Measurements from ENCODE around the gene STAM. TPM values are rescaled to one million over a fixed set of nuclear protein-coding genes. Genes with fewer than 3 reads are reported as not detected.

The STAM gene
- total and polyA plus RNA-seq, 10 of the 15 experiments (the other 5 are each of a cell fraction or from before 2014, with no cell fraction given): 8.8 to 15.9 (median 14.4) TPM

DNA sequence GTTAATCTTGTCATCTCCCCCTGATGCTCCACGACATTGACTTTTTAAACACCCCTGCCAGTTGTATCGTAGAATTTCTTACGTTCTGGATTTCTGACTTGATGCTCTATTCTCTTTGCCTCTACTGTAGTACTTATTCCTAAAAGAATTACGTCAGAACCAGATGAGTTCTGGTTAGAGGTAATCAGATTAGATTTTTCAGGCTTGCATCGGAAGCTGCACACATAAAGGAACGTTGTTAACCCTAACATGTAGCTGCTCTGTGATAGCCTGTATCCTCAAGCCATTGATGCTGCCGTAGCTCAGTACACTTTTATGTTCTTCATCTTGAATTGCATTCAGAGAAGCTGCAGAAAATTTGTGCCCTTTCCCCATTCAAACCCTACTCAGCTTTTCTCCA lies 81.8 kb downstream of the STAM start (continued):
- TF ChIP-seq MEF2A (IDR thresholded peaks at IDR 0.05; ENCODE audit: insufficient read depth, low read depth, low read length) (no peak), CREB1 (IDR thresholded peaks at IDR 0.05; ENCODE audit: low read depth) (no peak), ETV6 (conservative IDR thresholded peaks at IDR 0.05 in 1 of 2, IDR thresholded peaks at IDR 0.05 in 1 of 2; ENCODE audit: borderline replicate concordance in 1 of 2, low read depth in 1 of 2) (no peak), POU2F2 (IDR thresholded peaks at IDR 0.05; ENCODE audit: borderline replicate concordance, low read depth, low read length) (no peak), IKZF1 (conservative IDR thresholded peaks at IDR 0.05) (no peak), HDAC2 (IDR thresholded peaks at IDR 0.05) (no peak), CBX5 (IDR thresholded peaks at IDR 0.05; ENCODE audit: low read depth) (no peak)

DNA sequence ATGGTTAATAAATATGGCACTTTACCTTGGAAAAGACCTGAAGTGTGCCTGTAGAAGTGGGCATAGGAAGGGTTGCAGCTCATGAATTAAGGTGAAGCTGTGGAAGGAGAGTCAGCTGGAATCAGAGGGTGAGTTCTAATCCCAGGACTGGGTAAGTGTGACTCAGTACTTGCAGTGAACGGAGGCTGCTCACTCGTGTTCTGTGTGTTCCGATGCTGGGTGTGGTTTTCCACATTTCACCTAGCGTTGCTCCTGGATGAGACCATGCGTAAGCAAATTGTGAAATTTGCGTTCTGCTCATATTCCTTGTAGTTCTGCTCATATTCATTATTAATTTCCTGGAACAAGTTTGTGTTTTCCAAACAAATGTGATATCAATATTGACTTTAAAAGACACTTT lies 85.7 kb downstream of the STAM start:
- BruUV-seq (replicated peaks): no TSS peak
- in situ Hi-C loops (cut with MboI): loop anchor here (25.0 kb wide), 1 partner anchor 892 kb away; no protein-coding TSS in a partner anchor
- Histone ChIP-seq H3K79me2 (ENCODE audit: control insufficient read depth, insufficient read depth, low read length) (no peaks in the 10 kb centered on the region), H3K9ac (ENCODE audit: control insufficient read depth, insufficient read depth, low read length) (no peak overlapping the region), H3K4me3 (no peak overlapping the region), H4K20me1 (ENCODE audit: control insufficient read depth, insufficient read depth) (no peaks in the 10 kb centered on the region), H3K36me3 (ENCODE audit: control insufficient read depth in 2 of 2, insufficient read depth in 2 of 2, low read length in 1 of 2) (no peaks in the 10 kb centered on the region), H3K4me1 (ENCODE audit: control insufficient read depth, insufficient read depth, low read length) (no peaks in the 10 kb centered on the region), H3K9me3 (replicated peaks; ENCODE audit: control insufficient read depth, insufficient read depth, low read length) (no peaks in the 10 kb centered on the region), H3K4me2 (ENCODE audit: control insufficient read depth, insufficient read depth) (no peak overlapping the region), H3K27ac (ENCODE audit: control insufficient read depth, insufficient read depth) (no peak overlapping the region), H2AFZ (ENCODE audit: control insufficient read depth, low read depth, low read length) (no peak overlapping the region), H3K27me3 (replicated peaks in 1 of 2; ENCODE audit: control insufficient read depth in 2 of 2, insufficient read depth in 2 of 2, low read length in 1 of 2) (no peaks in the 10 kb centered on the region)
- ChIA-PET CTCF (no interaction called here), POLR2A (no interaction called here), SMC1A (ENCODE audit: uncharacterized antibody, unreplicated experiment) (interaction anchor here (1.3 kb wide), 1 partner anchor 24 kb away, joined by 3 read pairs; no protein-coding TSS in a partner anchor), RAD21 (ENCODE audit: unreplicated experiment) (no interaction called here)
- intact Hi-C loops (cut with micrococcal nuclease; ENCODE audit: unreplicated experiment): no loop called here
- no peak for DNase-seq (ENCODE audit: low read depth, low spot score)
- no peak for ATAC-seq
- no peak for FAIRE-seq
- TF ChIP-seq, protein P1, sequence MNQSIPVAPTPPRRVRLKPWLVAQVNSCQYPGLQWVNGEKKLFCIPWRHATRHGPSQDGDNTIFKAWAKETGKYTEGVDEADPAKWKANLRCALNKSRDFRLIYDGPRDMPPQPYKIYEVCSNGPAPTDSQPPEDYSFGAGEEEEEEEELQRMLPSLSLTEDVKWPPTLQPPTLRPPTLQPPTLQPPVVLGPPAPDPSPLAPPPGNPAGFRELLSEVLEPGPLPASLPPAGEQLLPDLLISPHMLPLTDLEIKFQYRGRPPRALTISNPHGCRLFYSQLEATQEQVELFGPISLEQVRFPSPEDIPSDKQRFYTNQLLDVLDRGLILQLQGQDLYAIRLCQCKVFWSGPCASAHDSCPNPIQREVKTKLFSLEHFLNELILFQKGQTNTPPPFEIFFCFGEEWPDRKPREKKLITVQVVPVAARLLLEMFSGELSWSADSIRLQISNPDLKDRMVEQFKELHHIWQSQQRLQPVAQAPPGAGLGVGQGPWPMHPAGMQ (IDR thresholded peaks at IDR 0.05; ENCODE audit: borderline replicate concordance): no peak
- no peak for TF ChIP-seq CEBPB (IDR thresholded peaks at IDR 0.05; ENCODE audit: borderline replicate concordance in 1 of 2, low read depth in 2 of 2, low read length in 2 of 2)
- TF ChIP-seq, protein P2, sequence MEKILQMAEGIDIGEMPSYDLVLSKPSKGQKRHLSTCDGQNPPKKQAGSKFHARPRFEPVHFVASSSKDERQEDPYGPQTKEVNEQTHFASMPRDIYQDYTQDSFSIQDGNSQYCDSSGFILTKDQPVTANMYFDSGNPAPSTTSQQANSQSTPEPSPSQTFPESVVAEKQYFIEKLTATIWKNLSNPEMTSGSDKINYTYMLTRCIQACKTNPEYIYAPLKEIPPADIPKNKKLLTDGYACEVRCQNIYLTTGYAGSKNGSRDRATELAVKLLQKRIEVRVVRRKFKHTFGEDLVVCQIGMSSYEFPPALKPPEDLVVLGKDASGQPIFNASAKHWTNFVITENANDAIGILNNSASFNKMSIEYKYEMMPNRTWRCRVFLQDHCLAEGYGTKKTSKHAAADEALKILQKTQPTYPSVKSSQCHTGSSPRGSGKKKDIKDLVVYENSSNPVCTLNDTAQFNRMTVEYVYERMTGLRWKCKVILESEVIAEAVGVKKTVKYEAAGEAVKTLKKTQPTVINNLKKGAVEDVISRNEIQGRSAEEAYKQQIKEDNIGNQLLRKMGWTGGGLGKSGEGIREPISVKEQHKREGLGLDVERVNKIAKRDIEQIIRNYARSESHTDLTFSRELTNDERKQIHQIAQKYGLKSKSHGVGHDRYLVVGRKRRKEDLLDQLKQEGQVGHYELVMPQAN (conservative IDR thresholded peaks at IDR 0.05): no peak
- no peak for TF ChIP-seq RFX5 (IDR thresholded peaks at IDR 0.05; ENCODE audit: low read depth, low read length)
- TF ChIP-seq, protein P3, sequence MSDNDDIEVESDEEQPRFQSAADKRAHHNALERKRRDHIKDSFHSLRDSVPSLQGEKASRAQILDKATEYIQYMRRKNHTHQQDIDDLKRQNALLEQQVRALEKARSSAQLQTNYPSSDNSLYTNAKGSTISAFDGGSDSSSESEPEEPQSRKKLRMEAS (IDR thresholded peaks at IDR 0.05; ENCODE audit: low read depth, low read length): no peak
- 100% methylated on average over 6 of the region's 6 CpGs for WGBS (ENCODE audit: insufficient coverage, insufficient replicate concordance, low lambda C conversion rate, missing lambda C conversion rate)
